GM12878 (cell line): ENCODE measurements around the gene RPS3A. TPM values are rescaled to one million over a fixed set of nuclear protein-coding genes. Genes with fewer than 3 reads are reported as not detected.

Source experiments
- ATAC-seq: fragments of 200-7000 bp; cut with Tn5 transposase; 3 replicates; pipeline ENCODE4 v1.9.1; 2020; ENCODE audit warnings: mild to moderate bottlenecking, moderate library complexity
- BruUV-seq: library from RNA; stranded (reverse); fragments of 400-500 nt; replicated peaks from 2 replicates; lab custom pipeline; 2021; lab: Mats Ljungman, UMichigan
- CTCF ChIA-PET: fragments of 300-600 bp; sonication (Branson Sonifier 250); formaldehyde crosslinking; extraction: SDS; loops from one replicate; lab custom pipeline; 2021; ENCODE audit warnings: inconsistent platforms; lab: Yijun Ruan, JAX
- POLR2A ChIA-PET: fragments of 350-600 bp; formaldehyde crosslinking; extraction: SDS; loops from one replicate; lab custom pipeline; 2021; ENCODE audit warnings: inconsistent platforms; lab: Charles Lee
- RAD21 ChIA-PET: fragments of 300-600 bp; sonication (Branson Sonifier 250); formaldehyde crosslinking; loops from one replicate; lab custom pipeline; 2023; ENCODE audit warnings: antibody characterized with exemption; ENCODE audit not compliant: unreplicated experiment; lab: Charles Lee
- SMC1A ChIA-PET: fragments of 300-600 bp; sonication (Branson Sonifier 250); formaldehyde crosslinking; loops from one replicate; lab custom pipeline; 2023; ENCODE audit not compliant: unreplicated experiment, uncharacterized antibody; lab: Charles Lee
- DNase-seq: peaks from one replicate; pipeline ENCODE4 v3.0.0-alpha.2; 2011; ENCODE audit warnings: low read depth, low spot score
- FAIRE-seq: peaks from 3 replicates; lab custom pipeline; 2011; peaks lifted over from hg19 to GRCh38; lab: Jason Lieb, UNC
- H2AFZ ChIP-seq: 2 replicates; pipeline ENCODE4 v1.6.0; 2011; ENCODE audit warnings: low read depth, low read length, control low read depth; ENCODE audit not compliant: control insufficient read depth
- H3K27ac ChIP-seq: 2 replicates; pipeline ENCODE4 v1.5.1; 2011; ENCODE audit warnings: control low read depth; ENCODE audit not compliant: control insufficient read depth, insufficient read depth
- H3K27me3 ChIP-seq, 2 experiments: replicated peaks in 1 of 2; 2 replicates each; pipeline versions ENCODE4 v1.6.0 to v1.6.1; 2011; ENCODE audit warnings: low read length in 1 of 2; ENCODE audit not compliant: control insufficient read depth in 2 of 2, insufficient read depth in 2 of 2
- H3K36me3 ChIP-seq, 2 experiments: 2 replicates each; pipeline ENCODE4 v1.5.1; 2011; ENCODE audit warnings: low read length in 1 of 2; ENCODE audit not compliant: control insufficient read depth in 2 of 2, insufficient read depth in 2 of 2
- H3K4me1 ChIP-seq: 2 replicates; pipeline ENCODE4 v1.6.1; 2011; ENCODE audit warnings: mild to moderate bottlenecking, low read length, moderate library complexity, mixed read lengths; ENCODE audit not compliant: control insufficient read depth, insufficient read depth
- H3K4me2 ChIP-seq: 2 replicates; pipeline ENCODE4 v1.6.0; 2011; ENCODE audit warnings: control low read depth; ENCODE audit not compliant: control insufficient read depth, insufficient read depth
- H3K4me3 ChIP-seq: fragments of 200-600 bp; sonication (generic); 2 replicates; pipeline ENCODE4 v1.5.1; 2016
- H3K79me2 ChIP-seq: 2 replicates; pipeline ENCODE4 v1.6.0; 2011; ENCODE audit warnings: low read length; ENCODE audit not compliant: control insufficient read depth, insufficient read depth
- H3K9ac ChIP-seq: 2 replicates; pipeline ENCODE4 v1.8.0; 2011; ENCODE audit warnings: low read length, control low read depth, mixed read lengths; ENCODE audit not compliant: control insufficient read depth, insufficient read depth
- H3K9me3 ChIP-seq: replicated peaks from 3 replicates; pipeline ENCODE4 v1.5.1; 2011; ENCODE audit warnings: mild to moderate bottlenecking, low read length; ENCODE audit not compliant: control insufficient read depth, insufficient read depth
- H4K20me1 ChIP-seq: 2 replicates; pipeline ENCODE4 v1.6.0; 2011; ENCODE audit not compliant: control insufficient read depth, insufficient read depth
- CHD4 ChIP-seq: fragments of 200-600 bp; sonication (generic); IDR thresholded peaks from 2 replicates; pipeline ENCODE4 v1.6.1; 2016; ENCODE audit warnings: mild to moderate bottlenecking
- GATAD2B ChIP-seq: fragments of 450-650 bp; conservative IDR thresholded peaks from 2 replicates; pipeline ENCODE4 v1.6.1; 2017; ENCODE audit warnings: low read depth, mild to moderate bottlenecking, moderate library complexity
- KAT2A ChIP-seq: conservative IDR thresholded peaks from 2 replicates; pipeline ENCODE4 v1.6.1; 2011; ENCODE audit warnings: low read depth, low read length; ENCODE audit not compliant: control insufficient read depth
- KLF5 ChIP-seq: fragments of 450-650 bp; IDR thresholded peaks from 2 replicates; pipeline ENCODE4 v1.6.1; 2014; ENCODE audit warnings: mild to moderate bottlenecking; ENCODE audit not compliant: partially characterized antibody
- MEF2B ChIP-seq: fragments of 450-650 bp; IDR thresholded peaks from 2 replicates; pipeline ENCODE4 v1.6.1; 2018; ENCODE audit warnings: mild to moderate bottlenecking, moderate library complexity; ENCODE audit not compliant: partially characterized antibody, poor library complexity, severe bottlenecking
- RFX5 ChIP-seq: IDR thresholded peaks from 2 replicates; pipeline ENCODE4 v1.6.1; 2011; ENCODE audit warnings: low read depth, low read length, improper control_type of control experiment
- SUZ12 ChIP-seq: fragments of 200-600 bp; sonication (generic); IDR thresholded peaks from one replicate; pipeline ENCODE4 v1.6.1; 2018; ENCODE audit warnings: antibody characterized with exemption, mild to moderate bottlenecking; ENCODE audit not compliant: unreplicated experiment
- ZNF207 ChIP-seq: fragments of 450-650 bp; IDR thresholded peaks from 2 replicates; pipeline ENCODE4 v1.6.1; 2014; ENCODE audit warnings: antibody characterized with exemption, mild to moderate bottlenecking, borderline replicate concordance
- ZNF24 ChIP-seq: fragments of 450-650 bp; IDR thresholded peaks from 2 replicates; pipeline ENCODE4 v1.6.1; 2017; ENCODE audit warnings: antibody characterized with exemption, mild to moderate bottlenecking
- ZNF592 ChIP-seq: fragments of 450-650 bp; IDR thresholded peaks from 2 replicates; pipeline ENCODE4 v1.6.1; 2017; ENCODE audit warnings: mild to moderate bottlenecking, moderate library complexity
- WGBS: methylation state at CpG from one replicate; pipeline ENCODE4 v1.1.6; 2016; ENCODE audit warnings: low lambda C conversion rate; ENCODE audit not compliant: insufficient replicate concordance, insufficient coverage; ENCODE audit errors: missing lambda C conversion rate; 5-methylcytosine and 5-hydroxymethylcytosine counted together
- in situ Hi-C: fragments of 300-500 bp; cut with MboI; formaldehyde crosslinking; loops from 9 replicates; pipeline ENCODE4 v1.14.3; 2018; ENCODE audit warnings: mixed read lengths
- intact Hi-C: fragments of 100-400 bp; cut with micrococcal nuclease; formaldehyde crosslinking; loops from one replicate; pipeline ENCODE4 v1.14.2; 2022; ENCODE audit not compliant: unreplicated experiment
- polyA plus RNA-seq, 11 experiments: library from polyadenylated mRNA; depleted of rRNA in 4 of 11; unstranded in 6 of 11; stranded (reverse) in 5 of 11; fragments of >200 nt; fragmentation: Nextera tagmentation in 4 of 11; fragmentation: Illumina TruSeq in 1 of 11; extraction: Ambion mirVana in 4 of 11; extraction: Trizol in 1 of 11; gene quantifications; 1 replicate in 1 of 11; 2 replicates in 10 of 11; pipeline versions ENCODE4 v1.2.1 to v1.2.3, GENCODE V29; 2011 to 2016; ENCODE audit warnings: inconsistent platforms in 2 of 11, missing spikeins in 2 of 11, low read depth in 1 of 11
- total RNA-seq, 4 experiments: library from RNA; depleted of rRNA in 3 of 4; stranded (reverse); fragments of >200 nt in 3 of 4; fragmentation: Illumina TruSeq in 1 of 4; extraction: Trizol in 1 of 4; gene quantifications; 2 replicates each; pipeline versions ENCODE4 v1.2.1 to v1.2.3, GENCODE V29; 2013 to 2021

Gene RPS3A
- total and polyA plus RNA-seq, 10 of the 15 experiments (the other 5 are each of a cell fraction or from before 2014, with no cell fraction given): 1,754 to 5,827 (median 3,527) TPM

- H3K4me2 ChIP-seq: no peak overlapping the region
- in situ Hi-C loops: loop anchor here (25.0 kb wide), 1 partner anchor 1684 kb away; the partner anchor contains the start of genes ARFIP1 and TIGD4
- WGBS: 73% methylated on average over 2 of the region's 2 CpGs
- no peaks in the 10 kb centered on the region for H3K27me3 ChIP-seq
- peaks cover 43% of the 10 kb centered on the region for H3K79me2 ChIP-seq
- ChIA-PET CTCF (interaction anchor here (1.2 to 2.5 kb wide), 3 partner anchors 14 to 48 kb away, joined by 3 to 13 read pairs (median 4); no protein-coding TSS in a partner anchor), RAD21 (interaction anchor here (1.1 to 2.0 kb wide), 2 partner anchors 13 to 90 kb away, joined by 3 to 7 read pairs; no protein-coding TSS in a partner anchor), SMC1A (interaction anchor here (1.2 to 2.3 kb wide), 6 partner anchors 9 to 202 kb away, joined by 4 to 7 read pairs (median 5); no protein-coding TSS in a partner anchor), POLR2A (interaction anchor here (0.8 kb wide), 1 partner anchor 93 kb away, joined by 3 read pairs; no protein-coding TSS in a partner anchor)
- no peak overlapping the region for H2AFZ ChIP-seq
- no peak overlapping the region for H3K27ac ChIP-seq
- H3K9me3 ChIP-seq: no peaks in the 10 kb centered on the region
- FAIRE-seq (no peak), ATAC-seq (no peak), DNase-seq (no peak)
- intact Hi-C loops: no loop called here
- no peak overlapping the region for H3K9ac ChIP-seq
- BruUV-seq: no TSS peak
- peaks cover under 1% of the 10 kb centered on the region; the same call in 1 of the 2 replicates for H3K4me1 ChIP-seq
- peaks cover 9% of the 10 kb centered on the region for H4K20me1 ChIP-seq
- H3K4me3 ChIP-seq: peak overlapping the region; percentile 29; the same call in 1 of the 2 replicates
- TF ChIP-seq SUZ12 (no peak), ZNF24 (no peak), MEF2B (no peak), RFX5 (no peak), KLF5 (no peak), ZNF592 (no peak), ZNF207 (no peak), KAT2A (no peak), GATAD2B (no peak), CHD4 (no peak)
- peaks cover 10 to 28% of the 10 kb centered on the region in 2 experiments for H3K36me3 ChIP-seq
Observed at GRCh38 chr4:151103758-151104157, 4.3 kb downstream of the RPS3A start.
